Mucosa of rectum (tissue), 2 donors: Measurements from ENCODE around the gene PPP1R12B.

Source experiments
- H3K27ac ChIP-seq, 2 donors: one replicate each; pipeline ENCODE4 v1.7.0; 2013; ENCODE audit warnings: inconsistent platforms in 2 of 2, low read depth in 2 of 2, low read length in 2 of 2
- H3K27me3 ChIP-seq, 2 donors: one replicate each; pipeline ENCODE4 v1.7.0; 2013; ENCODE audit warnings: low read length in 2 of 2; ENCODE audit not compliant: control insufficient read depth in 2 of 2, insufficient read depth in 2 of 2
- H3K36me3 ChIP-seq, 2 donors: one replicate each; pipeline ENCODE4 v1.7.0; 2013; ENCODE audit warnings: low read length in 2 of 2; ENCODE audit not compliant: control insufficient read depth in 2 of 2, insufficient read depth in 2 of 2
- H3K4me1 ChIP-seq, 2 donors: one replicate each; pipeline ENCODE4 v1.7.0; 2013; ENCODE audit warnings: low read length in 2 of 2, mild to moderate bottlenecking in 1 of 2; ENCODE audit not compliant: control insufficient read depth in 2 of 2, insufficient read depth in 2 of 2
- H3K4me3 ChIP-seq, 2 donors: one replicate each; pipeline ENCODE4 v1.7.0; 2013; ENCODE audit warnings: low read length in 2 of 2
- H3K9ac ChIP-seq, 2 donors: one replicate each; pipeline ENCODE4 v1.7.0; 2013; ENCODE audit warnings: low read length in 2 of 2, low read depth in 1 of 2, mild to moderate bottlenecking in 1 of 2
- H3K9me3 ChIP-seq, 2 donors: one replicate each; pipeline ENCODE4 v1.7.0; 2013; ENCODE audit warnings: low read length in 2 of 2; ENCODE audit not compliant: control insufficient read depth in 2 of 2
- donor health status: healthy.
- donor health status: Normal muscosa, but diverticular disease.

PPP1R12B gene

DNA sequence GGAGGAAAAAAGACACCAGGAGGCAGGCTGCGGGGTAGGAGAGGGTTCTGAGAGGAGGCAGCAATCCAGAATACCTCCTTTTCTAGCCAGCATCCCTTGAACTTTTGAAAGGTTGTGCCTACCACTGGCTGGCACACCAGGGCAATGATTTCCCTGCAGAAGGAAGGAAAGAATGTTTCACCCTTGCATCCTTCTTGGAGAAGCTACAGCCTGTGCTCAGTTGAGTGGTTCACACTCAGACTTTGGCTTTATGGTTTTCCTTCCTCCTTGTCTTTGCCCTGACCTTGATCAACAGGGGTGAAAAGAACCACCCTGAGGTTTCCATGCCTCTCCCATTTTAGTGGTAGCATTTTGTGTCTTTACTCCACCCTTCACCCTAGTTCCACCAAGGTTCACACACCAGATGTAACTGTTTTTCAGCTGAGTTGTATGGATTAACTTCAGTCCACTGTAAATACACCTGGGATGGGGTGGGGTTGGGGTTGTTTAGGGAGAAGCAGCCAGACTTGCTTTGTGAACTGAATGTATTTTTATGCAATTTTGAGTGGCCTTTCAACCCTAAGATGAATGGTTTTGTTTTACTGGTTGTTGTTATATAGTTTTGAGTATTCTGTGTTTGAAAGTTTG is 239.5 kb downstream of the PPP1R12B start:
- Histone ChIP-seq H3K27me3 (no peaks in the 10 kb centered on the region), H3K4me1 (peaks cover 0 to 9% of the 10 kb centered on the region in 2 donors), H3K4me3 (no peak overlapping the region), H3K36me3 (peaks cover 0 to 17% of the 10 kb centered on the region in 2 donors), H3K27ac (peak overlapping the region; percentile 18 to 21), H3K9me3 (no peaks in the 10 kb centered on the region), H3K9ac (no peak overlapping the region)

DNA sequence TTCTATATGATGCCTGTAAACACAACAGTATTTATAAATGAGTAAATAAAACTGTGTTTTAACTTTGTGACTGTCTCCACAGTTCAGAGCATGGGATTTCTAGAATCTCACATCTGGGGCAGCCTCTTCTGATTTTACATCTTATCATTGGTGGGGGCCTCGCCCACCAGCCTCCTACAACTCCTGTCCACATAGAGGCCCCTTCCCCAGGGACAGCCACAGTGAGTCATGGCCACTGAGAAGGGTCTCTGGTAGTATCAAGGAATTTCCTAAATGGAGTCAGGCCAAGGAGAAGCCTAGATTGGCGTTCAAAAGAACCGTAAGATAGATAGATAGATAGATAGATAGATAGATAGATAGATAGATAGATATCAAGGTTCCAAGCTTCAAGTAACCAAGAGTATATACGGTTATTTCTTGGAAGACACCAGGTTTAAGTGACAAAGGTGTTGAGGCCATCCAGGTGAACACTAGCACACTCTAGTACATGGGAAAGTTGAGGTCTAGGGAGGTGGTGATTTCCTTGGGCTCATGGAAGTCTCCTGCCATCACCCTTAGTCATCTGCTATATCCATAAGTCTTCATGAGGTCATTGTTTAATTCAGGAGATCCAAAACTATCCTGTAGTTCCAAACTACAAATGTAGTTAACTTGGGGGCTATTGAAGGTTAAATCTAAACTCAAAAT is 240.1 kb downstream of the PPP1R12B start:
- Histone ChIP-seq H3K9ac (no peak overlapping the region), H3K36me3 (peaks cover 0 to 12% of the 10 kb centered on the region in 2 donors), H3K27ac (peak overlapping the region; percentile 50 to 76), H3K9me3 (no peaks in the 10 kb centered on the region), H3K4me3 (no peak overlapping the region), H3K4me1 (peaks cover 0 to 9% of the 10 kb centered on the region in 2 donors), H3K27me3 (no peaks in the 10 kb centered on the region)

DNA sequence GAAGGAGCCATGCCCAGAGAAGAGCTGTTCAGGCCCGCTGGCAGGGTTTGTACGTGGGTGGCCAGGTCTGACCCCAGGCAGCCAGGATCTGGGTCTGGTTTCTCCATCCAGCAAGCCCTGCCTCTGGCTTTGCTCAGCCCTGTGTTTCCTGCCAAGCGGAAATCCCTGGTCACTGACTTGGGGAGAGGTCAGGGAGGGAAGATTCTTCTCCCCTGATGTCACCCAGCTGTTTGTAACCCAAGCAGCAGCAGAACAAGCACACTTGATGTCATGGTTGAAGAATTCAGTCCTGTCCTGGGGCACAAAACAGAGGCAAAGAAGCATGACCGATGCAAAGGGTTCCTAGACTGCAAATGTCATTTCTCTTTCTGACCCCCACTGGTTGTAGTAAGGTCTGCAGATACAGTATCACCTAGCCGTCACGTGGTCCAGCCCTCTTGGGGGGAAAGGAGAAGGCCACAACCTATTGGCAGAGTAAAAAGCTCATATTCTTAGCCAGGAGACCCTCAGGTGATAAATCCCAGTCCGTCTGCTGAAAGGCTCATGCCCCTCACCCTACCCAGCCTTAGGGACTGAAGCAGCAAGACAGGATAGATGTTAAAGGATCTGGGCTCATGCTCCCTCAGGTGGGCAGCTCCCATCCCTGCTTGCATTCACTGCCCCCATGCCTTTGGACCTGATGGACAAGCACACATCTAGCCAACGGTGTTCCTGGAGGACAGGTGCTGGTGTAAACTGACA is 240.9 kb downstream of the PPP1R12B start:
- H3K27ac ChIP-seq, result peak overlapping the region; percentile 50 to 76
- no peak overlapping the region for H3K4me3 ChIP-seq
- H3K9me3 ChIP-seq, result no peaks in the 10 kb centered on the region
- H3K36me3 ChIP-seq, result peaks cover 5 to 12% of the 10 kb centered on the region in 2 donors
- H3K9ac ChIP-seq, result no peak overlapping the region
- no peaks in the 10 kb centered on the region for H3K27me3 ChIP-seq
- H3K4me1 ChIP-seq, result peaks cover 0 to 9% of the 10 kb centered on the region in 2 donors

DNA sequence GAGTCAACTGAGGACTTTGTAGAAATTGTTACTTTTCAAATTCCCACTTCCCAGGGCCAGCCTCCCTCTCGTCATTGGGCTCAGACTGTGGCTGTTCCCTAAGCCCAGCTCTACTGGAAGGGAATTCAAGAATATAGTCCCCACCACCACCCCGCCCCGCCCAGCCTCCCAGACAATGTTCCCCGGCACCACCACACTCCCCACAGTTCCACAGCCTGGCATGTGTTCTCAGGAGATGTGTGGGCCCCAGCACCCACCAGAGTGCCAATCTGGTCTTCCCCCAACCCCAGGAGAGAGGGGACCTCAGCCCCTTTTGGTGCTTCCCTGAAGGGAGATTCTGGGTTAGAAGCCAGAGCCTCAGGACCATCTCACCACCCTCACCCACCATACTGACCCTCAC is 241.6 kb downstream of the PPP1R12B start:
- Histone ChIP-seq H3K9ac (no peak overlapping the region), H3K27me3 (no peaks in the 10 kb centered on the region), H3K27ac (no peak overlapping the region), H3K4me3 (no peak overlapping the region), H3K4me1 (peaks cover 0 to 9% of the 10 kb centered on the region in 2 donors), H3K36me3 (peaks cover 5 to 10% of the 10 kb centered on the region in 2 donors), H3K9me3 (no peaks in the 10 kb centered on the region)

DNA sequence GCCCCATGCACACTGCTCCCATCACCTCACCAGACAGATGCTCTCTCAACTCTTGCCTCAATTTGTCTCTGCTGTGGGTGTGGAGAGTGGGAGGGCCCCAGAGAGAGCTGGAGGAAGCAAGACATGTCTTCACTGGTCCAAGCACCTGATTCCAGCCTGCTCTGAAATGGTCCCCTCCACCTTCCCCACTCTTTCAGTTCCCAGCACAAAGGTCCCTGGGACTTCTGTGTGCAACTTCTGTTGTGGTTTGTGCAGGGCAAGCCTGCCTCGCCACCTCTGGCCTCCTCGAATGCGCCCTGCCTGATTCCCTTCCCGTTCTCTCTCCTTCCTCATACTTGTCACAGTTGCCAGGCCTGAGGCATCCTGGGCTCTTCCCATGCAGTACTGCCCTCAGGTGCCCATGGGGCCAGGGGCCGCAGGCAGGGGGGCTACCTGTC is 242.5 kb downstream of the PPP1R12B start:
- Histone ChIP-seq H3K9ac (no peak overlapping the region), H3K4me1 (peaks cover 0 to 9% of the 10 kb centered on the region in 2 donors), H3K4me3 (no peak overlapping the region), H3K9me3 (no peaks in the 10 kb centered on the region), H3K27ac (no peak overlapping the region), H3K36me3 (peaks cover 5 to 10% of the 10 kb centered on the region in 2 donors), H3K27me3 (no peaks in the 10 kb centered on the region)

DNA sequence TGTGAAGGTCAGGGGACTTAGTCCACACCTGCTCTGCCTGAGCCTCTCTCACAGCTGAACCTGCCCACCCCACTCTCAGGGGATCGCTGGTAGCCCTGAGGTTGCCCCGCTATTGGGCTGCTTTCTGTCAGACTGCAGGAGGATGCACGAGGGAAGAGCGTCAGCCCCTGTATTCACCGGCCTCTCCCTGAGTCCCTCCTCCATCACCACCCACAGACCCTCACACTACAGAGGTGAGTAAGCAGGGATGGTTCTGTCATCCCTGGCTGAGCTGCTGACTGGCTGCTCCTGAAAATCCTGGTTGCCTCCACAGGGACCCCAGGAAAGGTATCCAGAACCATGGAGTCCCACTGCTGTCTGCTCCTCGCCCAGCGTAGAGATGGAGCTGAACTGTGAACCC is 243.0 kb downstream of the PPP1R12B start:
- no peak overlapping the region for H3K4me3 ChIP-seq
- H3K9ac ChIP-seq, result no peak overlapping the region
- no peaks in the 10 kb centered on the region for H3K27me3 ChIP-seq
- H3K27ac ChIP-seq, result no peak overlapping the region
- peaks cover 5 to 10% of the 10 kb centered on the region in 2 donors for H3K36me3 ChIP-seq
- H3K9me3 ChIP-seq, result no peaks in the 10 kb centered on the region
- peaks cover 0 to 9% of the 10 kb centered on the region in 2 donors for H3K4me1 ChIP-seq

DNA sequence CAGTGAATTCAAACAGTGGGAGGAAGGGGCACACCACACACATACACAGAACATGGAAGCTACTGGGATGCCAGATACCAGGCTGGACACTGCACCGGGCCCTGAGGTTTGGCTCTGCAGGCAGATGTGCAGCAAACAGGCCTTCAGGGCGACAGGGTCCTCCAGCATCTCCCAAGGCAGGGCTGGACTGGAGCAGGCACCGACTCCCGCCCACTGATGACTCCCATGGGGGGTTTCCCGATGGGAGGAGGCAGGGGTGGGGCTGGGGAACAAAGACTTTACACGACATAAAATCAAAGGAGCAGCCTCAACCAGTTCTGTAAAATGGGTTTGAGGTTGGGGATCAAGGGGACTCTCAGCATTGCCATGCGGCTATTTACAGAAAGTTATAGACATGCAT is 243.6 kb downstream of the PPP1R12B start:
- Histone ChIP-seq H3K9me3 (no peaks in the 10 kb centered on the region), H3K27ac (no peak overlapping the region), H3K27me3 (no peaks in the 10 kb centered on the region), H3K36me3 (peaks cover 9 to 15% of the 10 kb centered on the region in 2 donors), H3K9ac (no peak overlapping the region), H3K4me3 (no peak overlapping the region), H3K4me1 (peaks cover 0 to 9% of the 10 kb centered on the region in 2 donors)

DNA sequence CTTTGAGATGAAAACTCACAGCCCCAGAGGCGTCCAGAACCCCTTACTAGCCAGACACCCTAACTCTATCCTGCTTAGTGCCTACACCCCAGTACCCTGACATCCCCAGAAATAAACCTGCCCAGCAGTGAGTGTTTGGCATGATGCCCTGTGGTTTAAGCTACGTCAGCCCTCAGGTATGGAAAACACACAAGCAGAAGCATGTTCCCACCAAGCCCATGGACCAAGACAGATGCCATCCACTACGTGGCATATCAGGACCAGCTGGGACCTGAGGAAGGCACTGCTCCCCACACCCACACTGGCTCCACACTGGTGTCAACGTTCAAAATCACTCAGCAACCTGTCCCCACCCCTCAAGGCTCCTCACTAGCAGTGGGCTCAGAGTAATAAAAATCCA is 245.3 kb downstream of the PPP1R12B start:
- no peaks in the 10 kb centered on the region for H3K27me3 ChIP-seq
- no peaks in the 10 kb centered on the region for H3K9me3 ChIP-seq
- H3K36me3 ChIP-seq, result peaks cover 9 to 11% of the 10 kb centered on the region in 2 donors
- H3K9ac ChIP-seq, result no peak overlapping the region
- no peak overlapping the region for H3K4me3 ChIP-seq
- H3K27ac ChIP-seq, result no peak overlapping the region
- peaks cover 0 to 4% of the 10 kb centered on the region in 2 donors for H3K4me1 ChIP-seq

DNA sequence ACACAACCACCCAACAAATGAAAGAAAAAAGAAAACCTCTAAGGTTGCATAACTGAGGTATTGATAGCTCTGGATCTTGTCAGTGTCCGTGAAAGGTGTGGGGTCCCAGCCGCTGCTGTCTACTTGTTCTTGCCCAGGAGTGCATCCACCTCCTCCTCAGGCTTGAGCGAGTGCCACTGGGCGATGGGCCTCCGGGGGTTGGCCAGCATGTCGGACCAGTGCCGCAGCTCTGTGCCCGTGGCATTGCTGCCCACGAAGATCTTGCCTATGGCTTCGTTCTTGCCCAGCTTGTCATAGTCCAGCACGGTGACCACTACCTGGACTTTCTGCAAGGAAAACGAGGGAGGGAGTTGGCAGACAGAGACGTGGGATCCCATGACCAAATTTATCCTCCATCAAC is 248.1 kb downstream of the PPP1R12B start:
- Histone ChIP-seq H3K27me3 (no peaks in the 10 kb centered on the region), H3K4me3 (no peak overlapping the region), H3K36me3 (peaks cover 10 to 15% of the 10 kb centered on the region in 2 donors), H3K4me1 (no peaks in the 10 kb centered on the region), H3K9ac (no peak overlapping the region), H3K9me3 (no peaks in the 10 kb centered on the region), H3K27ac (no peak overlapping the region)
